ENCODE measurements around the gene MAIP1. TPM values are rescaled to one million over a fixed set of nuclear protein-coding genes. Genes with fewer than 3 reads are reported as not detected.

The MAIP1 gene
- total and polyA plus RNA-seq, 9 of the 15 experiments (the other 6 are each of a cell fraction or from before 2014, with no cell fraction given), result 3.6 to 30.0 (median 24.5) TPM

- no peak for TF ChIP-seq TSHZ1 (CRISPR knock-in tag; IDR thresholded peaks at IDR 0.05)
- no peak for TF ChIP-seq ATF6 (CRISPR knock-in tag; IDR thresholded peaks at IDR 0.05)
- no peak for TF ChIP-seq PTRF (tag; IDR thresholded peaks at IDR 0.05)
- TF ChIP-seq FOXJ2 (tag; IDR thresholded peaks at IDR 0.05), result no peak
- TF ChIP-seq RBM14 (IDR thresholded peaks at IDR 0.05; ENCODE audit: borderline replicate concordance, insufficient read depth, low read depth, low read length), result no peak
- TF ChIP-seq GTF3C2 (IDR thresholded peaks at IDR 0.05; ENCODE audit: borderline replicate concordance, extremely low read depth, insufficient read length), result no peak
- TF ChIP-seq SAFB (IDR thresholded peaks at IDR 0.05; ENCODE audit: borderline replicate concordance, low read depth, low read length), result no peak
- TF ChIP-seq CBX2 (IDR thresholded peaks at IDR 0.05; ENCODE audit: insufficient read depth, low read length, poor library complexity, severe bottlenecking), result no peak
- TF ChIP-seq KLF1 (tag; IDR thresholded peaks at IDR 0.05), result no peak
- peak; percentile 80 for TF ChIP-seq CCNT2 (IDR thresholded peaks at IDR 0.05; ENCODE audit: borderline replicate concordance, extremely low read depth, insufficient read length, low read depth, low read length)
- TF ChIP-seq FOXA1 (IDR thresholded peaks at IDR 0.05; ENCODE audit: borderline replicate concordance), result no peak
- no peak for TF ChIP-seq RAD21 (CRISPR knock-in tag; conservative IDR thresholded peaks at IDR 0.05 in 1 of 2, IDR thresholded peaks at IDR 0.05 in 1 of 2)
Observed at GRCh38 chr2:199911052-199911876, 44.1 kb upstream of the MAIP1 start, which contains the start of gene C2orf69 (continued).

Measured in K562 (cell line).